Testis (tissue), 3 donors: Measurements from ENCODE around the gene UBTD2. TPM values are rescaled to one million over a fixed set of nuclear protein-coding genes. Genes with fewer than 3 reads are reported as not detected.

ENCODE experiments used
- DNase-seq: peaks from one replicate; pipeline ENCODE4 v3.0.0-alpha.2; 2019
- H3K27ac ChIP-seq, 2 donors: fragments of 200-600 bp; sonication (generic); one replicate each; pipeline ENCODE4 v1.5.1; 2019
- H3K27me3 ChIP-seq: fragments of 200-600 bp; sonication (generic); one replicate; pipeline ENCODE4 v1.5.1; 2019
- H3K36me3 ChIP-seq: fragments of 200-600 bp; sonication (generic); one replicate; pipeline ENCODE4 v1.5.1; 2017; ENCODE audit warnings: low read depth; ENCODE audit errors: missing control alignments
- H3K4me1 ChIP-seq: fragments of 200-600 bp; sonication (generic); one replicate; pipeline ENCODE4 v1.5.1; 2019
- H3K4me3 ChIP-seq, 2 donors: fragments of 200-600 bp; sonication (generic); one replicate each; pipeline ENCODE4 v1.5.1; 2017 to 2019
- H3K9me3 ChIP-seq: fragments of 200-600 bp; sonication (generic); one replicate; pipeline ENCODE4 v1.5.1; 2017
- CTCF ChIP-seq, 3 experiments: fragments of 450-650 bp in 2 of 3; fragments of 200-600 bp in 1 of 3; sonication (generic) in 1 of 3; IDR thresholded peaks; one replicate each; pipeline ENCODE4 v1.5.1; 2016 to 2019; ENCODE audit warnings: antibody characterized with exemption in 3 of 3, mild to moderate bottlenecking in 2 of 3, moderate library complexity in 1 of 3
- POLR2A ChIP-seq: fragments of 450-650 bp; IDR thresholded peaks from one replicate; pipeline ENCODE4 v1.6.1; 2017; ENCODE audit warnings: antibody characterized with exemption, mild to moderate bottlenecking, moderate library complexity
- WGBS, 2 donors: methylation state at CpG; one replicate each; pipeline ENCODE4 v1.1.5; 2018; 5-methylcytosine and 5-hydroxymethylcytosine counted together
- intact Hi-C: fragments of 100-400 bp; cut with DNase I; formaldehyde crosslinking; loops from one replicate; pipeline ENCODE4 v1.15.1; 2023; ENCODE audit warnings: low total_unique reads
- polyA plus RNA-seq: library from polyadenylated mRNA; stranded (reverse); fragments of 350-450 nt; fragmentation: Illumina TruSeq; extraction: RNeasy Lipid Tissue Mini Kit (QIAGEN cat#74804); gene quantifications from one replicate; pipeline ENCODE4 v1.2.3, GENCODE V29; 2014; ENCODE audit warnings: low read depth, low replicate concordance; ENCODE audit not compliant: insufficient read depth
- total RNA-seq, 2 donors: library from RNA; depleted of rRNA; stranded (reverse); fragments of >200 nt; gene quantifications; one replicate each; pipeline ENCODE4 v1.2.3, GENCODE V29; 2016

The UBTD2 gene
- total and polyA plus RNA-seq, 3 donors from 2014 or later = 41.2 to 53.9 (median 51.8) TPM

GRCh38 chr5:172267943-172268342 is 15.6 kb downstream of the UBTD2 start:
- intact Hi-C loops = no loop called here
- 79 to 86% methylated on average over 4 of the region's 4 CpGs for WGBS, 2 donors
- Histone ChIP-seq H3K27ac (no peak overlapping the region), H3K9me3 (no peaks in the 10 kb centered on the region), H3K36me3 (no peaks in the 10 kb centered on the region), H3K27me3 (no peaks in the 10 kb centered on the region), H3K4me3 (no peak overlapping the region), H3K4me1 (no peaks in the 10 kb centered on the region)
- no peak for DNase-seq
- TF ChIP-seq CTCF (IDR thresholded peaks at IDR 0.05) (no peak), POLR2A (no peak)

GRCh38 chr5:172266676-172267092 is 16.9 kb downstream of the UBTD2 start:
- no peak overlapping the region for H3K4me3 ChIP-seq
- TF ChIP-seq CTCF (IDR thresholded peaks at IDR 0.05) (no peak), POLR2A (no peak)
- intact Hi-C loops = no loop called here
- no peaks in the 10 kb centered on the region for H3K4me1 ChIP-seq
- H3K36me3 ChIP-seq = no peaks in the 10 kb centered on the region
- H3K27me3 ChIP-seq = no peaks in the 10 kb centered on the region
- no peak for DNase-seq
- H3K9me3 ChIP-seq = no peaks in the 10 kb centered on the region
- H3K27ac ChIP-seq = no peak overlapping the region
- WGBS, 2 donors = 71% methylated on average over 4 of the region's 4 CpGs

- no peak for DNase-seq
- intact Hi-C loops = no loop called here
- no peak overlapping the region for H3K4me3 ChIP-seq
- no peak overlapping the region for H3K27ac ChIP-seq
- no peaks in the 10 kb centered on the region for H3K4me1 ChIP-seq
- WGBS, 2 donors = 83 to 86% methylated on average over 10 of the region's 10 CpGs
- H3K36me3 ChIP-seq = no peaks in the 10 kb centered on the region
- H3K27me3 ChIP-seq = no peaks in the 10 kb centered on the region
- H3K9me3 ChIP-seq = no peaks in the 10 kb centered on the region
- TF ChIP-seq CTCF (IDR thresholded peaks at IDR 0.05) (no peak), POLR2A (no peak)
Observed at GRCh38 chr5:172266071-172266675, 17.4 kb downstream of the UBTD2 start.

GRCh38 chr5:172264815-172265395 is 18.7 kb downstream of the UBTD2 start:
- Histone ChIP-seq H3K4me1 (no peaks in the 10 kb centered on the region), H3K27ac (no peak overlapping the region), H3K9me3 (no peaks in the 10 kb centered on the region), H3K36me3 (no peaks in the 10 kb centered on the region), H3K27me3 (no peaks in the 10 kb centered on the region), H3K4me3 (no peak overlapping the region)
- no peak for DNase-seq
- 84 to 86% methylated on average over 4 of the region's 4 CpGs for WGBS, 2 donors
- TF ChIP-seq POLR2A = no peak
- no peak for TF ChIP-seq CTCF (IDR thresholded peaks at IDR 0.05)
- intact Hi-C loops = no loop called here

- no peak overlapping the region for H3K4me3 ChIP-seq
- intact Hi-C loops = no loop called here
- H3K27me3 ChIP-seq = no peaks in the 10 kb centered on the region
- no peak for DNase-seq
- 82 to 95% methylated on average over 19 to 23 of the region's 23 CpGs for WGBS, 2 donors
- H3K9me3 ChIP-seq = no peaks in the 10 kb centered on the region
- no peaks in the 10 kb centered on the region for H3K36me3 ChIP-seq
- no peaks in the 10 kb centered on the region for H3K4me1 ChIP-seq
- TF ChIP-seq CTCF (IDR thresholded peaks at IDR 0.05) = no peak
- no peak for TF ChIP-seq POLR2A
- no peak overlapping the region for H3K27ac ChIP-seq
Observed at GRCh38 chr5:172255444-172255843, 28.1 kb downstream of the UBTD2 start.
